GM23338 (cell line): ENCODE results near the gene LRP1B. TPM values are rescaled to one million over a fixed set of nuclear protein-coding genes. Genes with fewer than 3 reads are reported as not detected.

Experiments used
- ATAC-seq: fragments of 200-7000 bp; cut with Tn5 transposase; 3 replicates; pipeline ENCODE4 v1.9.1; 2020
- DNase-seq: peaks from one replicate; pipeline ENCODE4 v3.0.0-alpha.2; 2015; ENCODE audit warnings: low spot score
- H2AFZ ChIP-seq: fragments of 200-600 bp; sonication (generic); 2 replicates; pipeline ENCODE4 v1.8.0; 2016; ENCODE audit warnings: antibody characterized with exemption, mild to moderate bottlenecking, moderate library complexity
- H3F3A ChIP-seq: fragments of 200-600 bp; sonication (generic); replicated peaks from 2 replicates; pipeline ENCODE4 v1.8.0; 2017; ENCODE audit warnings: antibody characterized with exemption, mixed run types, low read depth
- H3K27ac ChIP-seq: fragments of 200-600 bp; sonication (generic); 2 replicates; pipeline ENCODE4 v1.6.1; 2016; ENCODE audit warnings: low read depth
- H3K27me3 ChIP-seq: fragments of 200-600 bp; sonication (generic); 2 replicates; pipeline ENCODE4 v1.8.0; 2016; ENCODE audit warnings: mild to moderate bottlenecking, mixed run types, moderate library complexity; ENCODE audit not compliant: insufficient read depth
- H3K36me3 ChIP-seq: fragments of 200-600 bp; sonication (generic); 2 replicates; pipeline ENCODE4 v1.8.0; 2016; ENCODE audit warnings: mild to moderate bottlenecking; ENCODE audit not compliant: insufficient read depth
- H3K4me1 ChIP-seq: fragments of 200-600 bp; sonication (generic); 2 replicates; pipeline ENCODE4 v1.8.0; 2016; ENCODE audit warnings: mild to moderate bottlenecking, moderate library complexity; ENCODE audit not compliant: insufficient read depth
- H3K4me2 ChIP-seq: fragments of 200-600 bp; sonication (generic); 2 replicates; pipeline ENCODE4 v1.7.1; 2017; ENCODE audit warnings: mixed run types
- H3K4me3 ChIP-seq: fragments of 200-600 bp; sonication (generic); 2 replicates; pipeline ENCODE4 v1.6.1; 2016; ENCODE audit warnings: mixed run types
- H3K79me2 ChIP-seq: fragments of 200-600 bp; sonication (generic); replicated peaks from 2 replicates; pipeline ENCODE4 v1.8.0; 2017; ENCODE audit warnings: mild to moderate bottlenecking; ENCODE audit not compliant: insufficient read depth
- H3K9me2 ChIP-seq: fragments of 200-600 bp; sonication (generic); 2 replicates; pipeline ENCODE4 v1.8.0; 2017; ENCODE audit not compliant: insufficient read depth
- H4K20me1 ChIP-seq: fragments of 200-600 bp; sonication (generic); replicated peaks from 2 replicates; pipeline ENCODE4 v1.8.0; 2017; ENCODE audit warnings: mild to moderate bottlenecking; ENCODE audit not compliant: insufficient read depth
- H3K27ac Mint-ChIP-seq: 2 replicates; pipeline ENCODE4 v1.8.0; 2020; ENCODE audit warnings: inconsistent platforms, mild to moderate bottlenecking, moderate library complexity, mixed read lengths
- H3K27me3 Mint-ChIP-seq: 3 replicates; pipeline ENCODE4 v1.8.0; 2022; ENCODE audit warnings: low read depth, mild to moderate bottlenecking, moderate library complexity, mixed read lengths, inconsistent platforms; ENCODE audit not compliant: insufficient read depth, poor library complexity
- H3K36me3 Mint-ChIP-seq: 3 replicates; pipeline ENCODE4 v1.8.0; 2021; ENCODE audit warnings: low read depth, mild to moderate bottlenecking, inconsistent platforms, moderate library complexity, mixed read lengths
- H3K4me1 Mint-ChIP-seq: 3 replicates; pipeline ENCODE4 v1.8.0; 2020; ENCODE audit warnings: mild to moderate bottlenecking, inconsistent platforms, mixed read lengths
- H3K4me3 Mint-ChIP-seq: 3 replicates; pipeline ENCODE4 v1.8.0; 2021; ENCODE audit warnings: moderate library complexity, mild to moderate bottlenecking, inconsistent platforms, mixed read lengths
- H3K9me3 Mint-ChIP-seq: 3 replicates; pipeline ENCODE4 v1.8.0; 2020; ENCODE audit warnings: moderate library complexity, mild to moderate bottlenecking, inconsistent platforms, mixed read lengths
- JUNB ChIP-seq: IDR thresholded peaks from one replicate; pipeline ENCODE4 v1.6.1; 2016; ENCODE audit warnings: antibody characterized with exemption; ENCODE audit not compliant: unreplicated experiment
- NANOG ChIP-seq: IDR thresholded peaks from 2 replicates; pipeline ENCODE4 v1.6.1; 2016; ENCODE audit warnings: antibody characterized with exemption, borderline replicate concordance
- POLR2AphosphoS5 ChIP-seq: IDR thresholded peaks from 2 replicates; pipeline ENCODE4 v1.6.1; 2016; ENCODE audit warnings: antibody characterized with exemption, low read depth
- STAT1 ChIP-seq: IDR thresholded peaks from one replicate; pipeline ENCODE4 v1.6.1; 2016; ENCODE audit warnings: antibody characterized with exemption; ENCODE audit not compliant: unreplicated experiment
- polyA plus RNA-seq: library from polyadenylated mRNA; unstranded; fragments of >200 nt; fragmentation: Nextera tagmentation; extraction: Ambion mirVana; gene quantifications from 2 replicates; pipeline ENCODE4 v1.2.1, GENCODE V29; 2016
- total RNA-seq: library from RNA; depleted of rRNA; stranded (reverse); fragments of >200 nt; shearing (Covaris generic); gene quantifications from 2 replicates; pipeline ENCODE4 v1.2.3, GENCODE V29; 2014
- TF ChIP-seq, protein P1 (sequence below): fragments of 250-450 bp; sonication (Bioruptor Pico); IDR thresholded peaks from 2 replicates; pipeline ENCODE4 v1.5.0; 2020; ENCODE audit warnings: mild to moderate bottlenecking, moderate library complexity
- TF ChIP-seq, protein P2 (sequence below): IDR thresholded peaks from one replicate; pipeline ENCODE4 v1.6.1; 2018; ENCODE audit warnings: antibody characterized with exemption; ENCODE audit not compliant: unreplicated experiment

The LRP1B gene
- total and polyA plus RNA-seq, 2 experiments from 2014 or later = 0.15 to 0.97 TPM

DNA sequence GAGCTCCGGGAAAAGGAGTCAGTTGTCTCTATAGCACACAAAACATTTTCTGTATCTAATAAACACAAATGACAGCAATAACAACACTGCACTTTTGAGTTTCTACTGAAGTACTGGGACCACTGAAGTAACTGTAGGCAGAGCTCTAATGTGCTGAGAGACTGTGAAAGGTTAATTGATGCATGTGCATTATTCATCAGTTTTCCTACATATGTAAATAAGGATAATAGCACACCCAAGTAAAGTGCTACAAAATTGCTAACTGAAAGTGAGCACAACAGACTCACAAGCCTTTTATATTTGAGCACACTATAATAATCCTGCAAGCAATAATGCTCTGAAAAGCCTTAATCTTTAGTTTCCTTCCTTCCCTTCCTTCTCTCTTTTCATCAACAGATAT, 1051.6 kb downstream of the LRP1B start (continued):
- TF ChIP-seq, protein P1, sequence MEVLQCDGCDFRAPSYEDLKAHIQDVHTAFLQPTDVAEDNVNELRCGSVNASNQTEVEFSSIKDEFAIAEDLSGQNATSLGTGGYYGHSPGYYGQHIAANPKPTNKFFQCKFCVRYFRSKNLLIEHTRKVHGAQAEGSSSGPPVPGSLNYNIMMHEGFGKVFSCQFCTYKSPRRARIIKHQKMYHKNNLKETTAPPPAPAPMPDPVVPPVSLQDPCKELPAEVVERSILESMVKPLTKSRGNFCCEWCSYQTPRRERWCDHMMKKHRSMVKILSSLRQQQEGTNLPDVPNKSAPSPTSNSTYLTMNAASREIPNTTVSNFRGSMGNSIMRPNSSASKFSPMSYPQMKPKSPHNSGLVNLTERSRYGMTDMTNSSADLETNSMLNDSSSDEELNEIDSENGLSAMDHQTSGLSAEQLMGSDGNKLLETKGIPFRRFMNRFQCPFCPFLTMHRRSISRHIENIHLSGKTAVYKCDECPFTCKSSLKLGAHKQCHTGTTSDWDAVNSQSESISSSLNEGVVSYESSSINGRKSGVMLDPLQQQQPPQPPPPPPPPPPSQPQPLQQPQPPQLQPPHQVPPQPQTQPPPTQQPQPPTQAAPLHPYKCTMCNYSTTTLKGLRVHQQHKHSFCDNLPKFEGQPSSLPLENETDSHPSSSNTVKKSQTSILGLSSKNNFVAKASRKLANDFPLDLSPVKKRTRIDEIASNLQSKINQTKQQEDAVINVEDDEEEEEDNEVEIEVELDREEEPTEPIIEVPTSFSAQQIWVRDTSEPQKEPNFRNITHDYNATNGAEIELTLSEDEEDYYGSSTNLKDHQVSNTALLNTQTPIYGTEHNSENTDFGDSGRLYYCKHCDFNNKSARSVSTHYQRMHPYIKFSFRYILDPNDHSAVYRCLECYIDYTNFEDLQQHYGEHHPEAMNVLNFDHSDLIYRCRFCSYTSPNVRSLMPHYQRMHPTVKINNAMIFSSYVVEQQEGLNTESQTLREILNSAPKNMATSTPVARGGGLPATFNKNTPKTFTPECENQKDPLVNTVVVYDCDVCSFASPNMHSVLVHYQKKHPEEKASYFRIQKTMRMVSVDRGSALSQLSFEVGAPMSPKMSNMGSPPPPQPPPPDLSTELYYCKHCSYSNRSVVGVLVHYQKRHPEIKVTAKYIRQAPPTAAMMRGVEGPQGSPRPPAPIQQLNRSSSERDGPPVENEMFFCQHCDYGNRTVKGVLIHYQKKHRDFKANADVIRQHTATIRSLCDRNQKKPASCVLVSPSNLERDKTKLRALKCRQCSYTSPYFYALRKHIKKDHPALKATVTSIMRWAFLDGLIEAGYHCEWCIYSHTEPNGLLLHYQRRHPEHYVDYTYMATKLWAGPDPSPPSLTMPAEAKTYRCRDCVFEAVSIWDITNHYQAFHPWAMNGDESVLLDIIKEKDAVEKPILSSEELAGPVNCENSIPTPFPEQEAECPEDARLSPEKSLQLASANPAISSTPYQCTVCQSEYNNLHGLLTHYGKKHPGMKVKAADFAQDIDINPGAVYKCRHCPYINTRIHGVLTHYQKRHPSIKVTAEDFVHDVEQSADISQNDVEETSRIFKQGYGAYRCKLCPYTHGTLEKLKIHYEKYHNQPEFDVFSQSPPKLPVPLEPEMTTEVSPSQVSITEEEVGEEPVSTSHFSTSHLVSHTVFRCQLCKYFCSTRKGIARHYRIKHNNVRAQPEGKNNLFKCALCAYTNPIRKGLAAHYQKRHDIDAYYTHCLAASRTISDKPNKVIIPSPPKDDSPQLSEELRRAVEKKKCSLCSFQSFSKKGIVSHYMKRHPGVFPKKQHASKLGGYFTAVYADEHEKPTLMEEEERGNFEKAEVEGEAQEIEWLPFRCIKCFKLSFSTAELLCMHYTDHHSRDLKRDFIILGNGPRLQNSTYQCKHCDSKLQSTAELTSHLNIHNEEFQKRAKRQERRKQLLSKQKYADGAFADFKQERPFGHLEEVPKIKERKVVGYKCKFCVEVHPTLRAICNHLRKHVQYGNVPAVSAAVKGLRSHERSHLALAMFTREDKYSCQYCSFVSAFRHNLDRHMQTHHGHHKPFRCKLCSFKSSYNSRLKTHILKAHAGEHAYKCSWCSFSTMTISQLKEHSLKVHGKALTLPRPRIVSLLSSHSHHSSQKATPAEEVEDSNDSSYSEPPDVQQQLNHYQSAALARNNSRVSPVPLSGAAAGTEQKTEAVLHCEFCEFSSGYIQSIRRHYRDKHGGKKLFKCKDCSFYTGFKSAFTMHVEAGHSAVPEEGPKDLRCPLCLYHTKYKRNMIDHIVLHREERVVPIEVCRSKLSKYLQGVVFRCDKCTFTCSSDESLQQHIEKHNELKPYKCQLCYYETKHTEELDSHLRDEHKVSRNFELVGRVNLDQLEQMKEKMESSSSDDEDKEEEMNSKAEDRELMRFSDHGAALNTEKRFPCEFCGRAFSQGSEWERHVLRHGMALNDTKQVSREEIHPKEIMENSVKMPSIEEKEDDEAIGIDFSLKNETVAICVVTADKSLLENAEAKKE (CRISPR knock-in tag) = no peak
- TF ChIP-seq POLR2AphosphoS5 = no peak
- TF ChIP-seq, protein P2, sequence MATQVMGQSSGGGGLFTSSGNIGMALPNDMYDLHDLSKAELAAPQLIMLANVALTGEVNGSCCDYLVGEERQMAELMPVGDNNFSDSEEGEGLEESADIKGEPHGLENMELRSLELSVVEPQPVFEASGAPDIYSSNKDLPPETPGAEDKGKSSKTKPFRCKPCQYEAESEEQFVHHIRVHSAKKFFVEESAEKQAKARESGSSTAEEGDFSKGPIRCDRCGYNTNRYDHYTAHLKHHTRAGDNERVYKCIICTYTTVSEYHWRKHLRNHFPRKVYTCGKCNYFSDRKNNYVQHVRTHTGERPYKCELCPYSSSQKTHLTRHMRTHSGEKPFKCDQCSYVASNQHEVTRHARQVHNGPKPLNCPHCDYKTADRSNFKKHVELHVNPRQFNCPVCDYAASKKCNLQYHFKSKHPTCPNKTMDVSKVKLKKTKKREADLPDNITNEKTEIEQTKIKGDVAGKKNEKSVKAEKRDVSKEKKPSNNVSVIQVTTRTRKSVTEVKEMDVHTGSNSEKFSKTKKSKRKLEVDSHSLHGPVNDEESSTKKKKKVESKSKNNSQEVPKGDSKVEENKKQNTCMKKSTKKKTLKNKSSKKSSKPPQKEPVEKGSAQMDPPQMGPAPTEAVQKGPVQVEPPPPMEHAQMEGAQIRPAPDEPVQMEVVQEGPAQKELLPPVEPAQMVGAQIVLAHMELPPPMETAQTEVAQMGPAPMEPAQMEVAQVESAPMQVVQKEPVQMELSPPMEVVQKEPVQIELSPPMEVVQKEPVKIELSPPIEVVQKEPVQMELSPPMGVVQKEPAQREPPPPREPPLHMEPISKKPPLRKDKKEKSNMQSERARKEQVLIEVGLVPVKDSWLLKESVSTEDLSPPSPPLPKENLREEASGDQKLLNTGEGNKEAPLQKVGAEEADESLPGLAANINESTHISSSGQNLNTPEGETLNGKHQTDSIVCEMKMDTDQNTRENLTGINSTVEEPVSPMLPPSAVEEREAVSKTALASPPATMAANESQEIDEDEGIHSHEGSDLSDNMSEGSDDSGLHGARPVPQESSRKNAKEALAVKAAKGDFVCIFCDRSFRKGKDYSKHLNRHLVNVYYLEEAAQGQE = no peak
- TF ChIP-seq JUNB = no peak
- no peak for TF ChIP-seq NANOG

DNA sequence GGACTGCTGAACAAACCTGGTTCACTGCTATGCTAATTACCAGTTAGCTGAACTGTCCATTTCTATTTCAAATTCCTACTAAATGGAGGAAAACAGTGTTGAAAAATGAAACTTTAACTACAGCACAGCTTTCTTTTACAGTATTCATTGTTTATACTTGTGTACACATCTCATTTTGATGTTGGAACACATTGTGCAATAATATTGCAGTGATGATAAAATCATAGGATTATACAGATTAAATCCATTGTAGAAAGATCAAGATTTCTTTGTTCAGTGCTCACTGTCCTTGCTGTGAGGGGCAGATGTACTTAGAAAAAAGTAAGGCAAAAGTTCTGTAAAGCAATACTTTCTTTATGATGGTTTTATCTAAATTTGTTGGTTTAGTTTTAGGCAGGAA, 1055.1 kb downstream of the LRP1B start:
- no peak for ATAC-seq
- TF ChIP-seq STAT1 (no peak), NANOG (no peak), JUNB (no peak)
- TF ChIP-seq, protein P1 (CRISPR knock-in tag) = no peak

More for the DNA sequence above, 1055.1 kb downstream of the LRP1B start:
- Mint-ChIP-seq H3K9me3 (no peaks in the 10 kb centered on the region), H3K27me3 (no peaks in the 10 kb centered on the region), H3K27ac (no peak overlapping the region), H3K4me1 (peaks cover 16% of the 10 kb centered on the region), H3K4me3 (no peak overlapping the region), H3K36me3 (no peaks in the 10 kb centered on the region)
- peaks cover 17% of the 10 kb centered on the region for H3K4me1 ChIP-seq
- H3K79me2 ChIP-seq = no peaks in the 10 kb centered on the region
- H4K20me1 ChIP-seq = no peaks in the 10 kb centered on the region
- H3F3A ChIP-seq = no peaks in the 10 kb centered on the region
- H3K4me3 ChIP-seq = no peak overlapping the region
- no peaks in the 10 kb centered on the region for H3K9me2 ChIP-seq
- H3K4me2 ChIP-seq = no peak overlapping the region
- no peak for DNase-seq
- no peaks in the 10 kb centered on the region for H3K27me3 ChIP-seq
- H3K27ac ChIP-seq = no peak overlapping the region
- H3K36me3 ChIP-seq = no peaks in the 10 kb centered on the region
- H2AFZ ChIP-seq = no peak overlapping the region
